ENCODE results near the gene TNNC1.

The TNNC1 gene

GRCh38 chr3:52456800-52457183 lies 3.0 kb upstream of the TNNC1 start:
- DNase-seq = no peak

GRCh38 chr3:52456169-52456799 lies 2.4 kb upstream of the TNNC1 start:
- DNase-seq = no peak

GRCh38 chr3:52455283-52456168 lies 1.7 kb upstream of the TNNC1 start, which contains the start of gene NISCH:
TSS of gene NISCH (plus strand) at chr3:52455604. CDS start at chr3:52455642, 38 bp downstream.
- DNase-seq = peak; percentile 74 to 79

- no peak for DNase-seq
These were observed 1.1 kb upstream of the TNNC1 start for GRCh38 chr3:52454938-52455282.

- no peak for DNase-seq
These were observed 553 bp upstream of the TNNC1 start for GRCh38 chr3:52454250-52454937.

- DNase-seq = no peak
These were observed 1.1 kb downstream of the TNNC1 start for GRCh38 chr3:52452570-52453221.

- no peak for DNase-seq
These were observed 1.7 kb downstream of the TNNC1 start for GRCh38 chr3:52452126-52452525.

GRCh38 chr3:52451237-52452083 lies 2.4 kb downstream of the TNNC1 start:
- DNase-seq = no peak

GRCh38 chr3:52450489-52451236 lies 3.2 kb downstream of the TNNC1 start:
- no peak for DNase-seq

GRCh38 chr3:52447512-52448355 lies 6.1 kb downstream of the TNNC1 start:
- no peak for DNase-seq

- DNase-seq = peak; percentile 73 to 78
These were observed 7.0 kb downstream of the TNNC1 start for GRCh38 chr3:52446631-52447511.

GRCh38 chr3:52446042-52446441 lies 7.8 kb downstream of the TNNC1 start:
- no peak for DNase-seq

- peak; percentile 76 to 77 for DNase-seq
These were observed 8.7 kb downstream of the TNNC1 start, which contains the start of gene SEMA3G for GRCh38 chr3:52444860-52445793. TSS of gene SEMA3G (minus strand) at chr3:52445103. CDS start at chr3:52445027, 76 bp downstream.

- no peak for DNase-seq
These were observed 9.8 kb downstream of the TNNC1 start for GRCh38 chr3:52443791-52444687.

- DNase-seq = no peak
These were observed 10.6 kb downstream of the TNNC1 start for GRCh38 chr3:52443268-52443610.

- no peak for DNase-seq
These were observed 11.2 kb downstream of the TNNC1 start for GRCh38 chr3:52442409-52443267.
